ENCODE results near the gene OXNAD1. TPM values are rescaled to one million over a fixed set of nuclear protein-coding genes. Genes with fewer than 3 reads are reported as not detected.

OXNAD1 gene
- total RNA-seq, 5 donors from 2014 or later (not counting 1 experiment from before 2014, with no cell fraction given), result 78.5 to 218 (median 101) TPM

GRCh38 chr3:16300307-16300706 is 35.3 kb downstream of the OXNAD1 start:
- Mint-ChIP-seq H3K4me3 (peak overlapping the region; percentile 85 to 88 (median 88)), H3K4me1 (peaks cover 96 to 98% (median 97%) of the 10 kb centered on the region in 3 donors), H3K36me3 (peaks cover 76% of the 10 kb centered on the region), H3K9me3 (no peaks in the 10 kb centered on the region), H3K27ac (peak overlapping the region; percentile 98 to 99), H3K27me3 (no peaks in the 10 kb centered on the region)
- CTCF ChIA-PET, result interaction anchor here in 1 of 2 donors (0.8 to 5.0 kb wide), 7 partner anchors 9 to 35 kb away, joined by 3 to 49 read pairs (median 9); partner anchors contain the start of gene OXNAD1
- POLR2A ChIA-PET, result interaction anchor here (0.6 to 4.5 kb wide), 8 partner anchors 9 to 36 kb away, joined by 4 to 21 read pairs (median 6); no protein-coding TSS in a partner anchor
- H3K27me3 ChIP-seq (replicated peaks in 1 of 2; ENCODE audit: control insufficient read depth in 2 of 2, extremely low read depth in 1 of 2, insufficient read depth in 2 of 2, low read length in 1 of 2), result no peaks in the 10 kb centered on the region
- peaks cover 66 to 92% of the 10 kb centered on the region in 2 experiments for H3K4me1 ChIP-seq (ENCODE audit: control insufficient read depth in 1 of 2, extremely low read depth in 1 of 2, insufficient read depth in 2 of 2, low read length in 2 of 2)
- peak overlapping the region; percentile 77 for H3K27ac ChIP-seq (ENCODE audit: low read length)
- WGBS (ENCODE audit: insufficient coverage), result no CpG with 5 or more reads among the region's 2 CpGs
- peaks cover 0 to 65% of the 10 kb centered on the region in 2 donors for H3K36me3 ChIP-seq (ENCODE audit: control insufficient read depth in 2 of 2, extremely low read depth in 1 of 2, insufficient read depth in 1 of 2, low read length in 1 of 2)
- H3K9me3 ChIP-seq, result no peaks in the 10 kb centered on the region
- ATAC-seq (replicated peaks in 1 of 4) (peak in 3 of 4 experiments; percentile 5 to 11 (median 10)), DNase-seq (peak in 1 of 35 experiments; percentile 54)
- H3K4me3 ChIP-seq (ENCODE audit: control insufficient read depth in 1 of 2, extremely low read depth in 1 of 2, low read length in 1 of 2), result peak overlapping the region; percentile 35 to 71

GRCh38 chr3:16300881-16301359 is 35.9 kb downstream of the OXNAD1 start:
- Mint-ChIP-seq H3K27me3 (no peaks in the 10 kb centered on the region), H3K4me1 (peaks cover 96 to 98% (median 97%) of the 10 kb centered on the region in 3 donors), H3K36me3 (peaks cover 75% of the 10 kb centered on the region), H3K9me3 (no peaks in the 10 kb centered on the region), H3K4me3 (peak overlapping the region; percentile 85 to 88 (median 88)), H3K27ac (peak overlapping the region; percentile 98 to 99)
- POLR2A ChIA-PET, result interaction anchor here (0.6 to 4.5 kb wide), 10 partner anchors 10 to 37 kb away, joined by 3 to 21 read pairs (median 4); partner anchors contain the start of genes DPH3 (in 1 of the 2) and OXNAD1 (in 1 of the 2)
- Histone ChIP-seq H3K27me3 (replicated peaks in 1 of 2; ENCODE audit: control insufficient read depth in 2 of 2, extremely low read depth in 1 of 2, insufficient read depth in 2 of 2, low read length in 1 of 2) (no peaks in the 10 kb centered on the region), H3K36me3 (ENCODE audit: control insufficient read depth in 2 of 2, extremely low read depth in 1 of 2, insufficient read depth in 1 of 2, low read length in 1 of 2) (peaks cover 0 to 65% of the 10 kb centered on the region in 2 donors), H3K27ac (ENCODE audit: low read length) (peak overlapping the region; percentile 77), H3K4me3 (ENCODE audit: control insufficient read depth in 1 of 2, extremely low read depth in 1 of 2, low read length in 1 of 2) (peak overlapping the region; percentile 35 to 71), H3K9me3 (no peaks in the 10 kb centered on the region), H3K4me1 (ENCODE audit: control insufficient read depth in 1 of 2, extremely low read depth in 1 of 2, insufficient read depth in 2 of 2, low read length in 2 of 2) (peaks cover 70 to 94% of the 10 kb centered on the region in 2 experiments)
- CTCF ChIA-PET, result interaction anchor here (0.8 to 5.0 kb wide), 10 partner anchors 10 to 35 kb away, joined by 3 to 49 read pairs (median 5); partner anchors contain the start of gene OXNAD1 (in 1 of the 2)
- DNase-seq, result peak in 34 of 35 experiments; percentile 37 to 84 (median 59)
- peak; percentile 82 to 89 (median 85) for ATAC-seq (replicated peaks in 1 of 4)
- WGBS (ENCODE audit: insufficient coverage), result 0% methylated on average over 1 of the region's 2 CpGs

GRCh38 chr3:16301507-16301906 is 36.5 kb downstream of the OXNAD1 start:
- peak in 4 of 35 experiments; percentile 43 to 45 (median 44) for DNase-seq
- H3K4me3 ChIP-seq (ENCODE audit: control insufficient read depth in 1 of 2, extremely low read depth in 1 of 2, low read length in 1 of 2), result peak overlapping the region; percentile 35 to 71

GRCh38 chr3:16302082-16302631 is 37.1 kb downstream of the OXNAD1 start:
- DNase-seq, result no peak
- Histone ChIP-seq H3K4me1 (ENCODE audit: control insufficient read depth in 1 of 2, extremely low read depth in 1 of 2, insufficient read depth in 2 of 2, low read length in 2 of 2) (peaks cover 74 to 95% of the 10 kb centered on the region in 2 experiments), H3K36me3 (ENCODE audit: control insufficient read depth in 2 of 2, extremely low read depth in 1 of 2, insufficient read depth in 1 of 2, low read length in 1 of 2) (peaks cover 0 to 69% of the 10 kb centered on the region in 2 donors), H3K27ac (ENCODE audit: low read length) (peak overlapping the region; percentile 77), H3K27me3 (replicated peaks in 1 of 2; ENCODE audit: control insufficient read depth in 2 of 2, extremely low read depth in 1 of 2, insufficient read depth in 2 of 2, low read length in 1 of 2) (no peaks in the 10 kb centered on the region), H3K9me3 (no peaks in the 10 kb centered on the region), H3K4me3 (ENCODE audit: control insufficient read depth in 1 of 2, extremely low read depth in 1 of 2, low read length in 1 of 2) (peak overlapping the region; percentile 35 to 71)
- ATAC-seq (replicated peaks in 1 of 4), result no peak
- Mint-ChIP-seq H3K36me3 (peaks cover 73% of the 10 kb centered on the region), H3K27me3 (no peaks in the 10 kb centered on the region), H3K4me1 (peaks cover 97 to 98% (median 97%) of the 10 kb centered on the region in 3 donors), H3K4me3 (peak overlapping the region; percentile 85 to 88 (median 88)), H3K9me3 (no peaks in the 10 kb centered on the region), H3K27ac (peak overlapping the region; percentile 98 to 99)
- ChIA-PET CTCF (interaction anchor here (1.2 to 5.0 kb wide), 3 partner anchors 11 to 17 kb away, joined by 3 to 49 read pairs (median 14); no protein-coding TSS in a partner anchor), POLR2A (interaction anchor here (0.5 to 4.5 kb wide), 6 partner anchors 11 to 509 kb away, joined by 3 to 21 read pairs (median 3); partner anchors contain the start of genes DPH3 (in 1 of the 2) and OXNAD1 (in 1 of the 2))
- 0% methylated on average over 2 of the region's 6 CpGs for WGBS (ENCODE audit: insufficient coverage)

More at GRCh38 chr3:16301507-16301906, 36.5 kb downstream of the OXNAD1 start:
- peaks cover 71 to 94% of the 10 kb centered on the region in 2 experiments for H3K4me1 ChIP-seq (ENCODE audit: control insufficient read depth in 1 of 2, extremely low read depth in 1 of 2, insufficient read depth in 2 of 2, low read length in 2 of 2)
- peak overlapping the region; percentile 77 for H3K27ac ChIP-seq (ENCODE audit: low read length)
- CTCF ChIA-PET, result interaction anchor here (0.8 to 5.0 kb wide), 9 partner anchors 10 to 36 kb away, joined by 3 to 49 read pairs (median 6); partner anchors contain the start of gene OXNAD1 (in 1 of the 2)
- POLR2A ChIA-PET, result interaction anchor here (1.1 to 4.5 kb wide), 8 partner anchors 11 to 36 kb away, joined by 3 to 21 read pairs (median 4); partner anchors contain the start of genes DPH3 (in 1 of the 2) and OXNAD1 (in 1 of the 2)
- Mint-ChIP-seq H3K4me3 (peak overlapping the region; percentile 85 to 88 (median 88)), H3K4me1 (peaks cover 96 to 98% (median 97%) of the 10 kb centered on the region in 3 donors), H3K27me3 (no peaks in the 10 kb centered on the region), H3K27ac (peak overlapping the region; percentile 98 to 99), H3K9me3 (no peaks in the 10 kb centered on the region), H3K36me3 (peaks cover 73% of the 10 kb centered on the region)
- no peaks in the 10 kb centered on the region for H3K9me3 ChIP-seq
- H3K27me3 ChIP-seq (replicated peaks in 1 of 2; ENCODE audit: control insufficient read depth in 2 of 2, extremely low read depth in 1 of 2, insufficient read depth in 2 of 2, low read length in 1 of 2), result no peaks in the 10 kb centered on the region
- peaks cover 0 to 68% of the 10 kb centered on the region in 2 donors for H3K36me3 ChIP-seq (ENCODE audit: control insufficient read depth in 2 of 2, extremely low read depth in 1 of 2, insufficient read depth in 1 of 2, low read length in 1 of 2)
- no CpG with 5 or more reads among the region's 6 CpGs for WGBS (ENCODE audit: insufficient coverage)
- ATAC-seq (replicated peaks in 1 of 4), result peak; percentile 9 to 46 (median 38)

GRCh38 chr3:16303037-16303575 is 38.1 kb downstream of the OXNAD1 start:
- no peak for DNase-seq
- no peaks in the 10 kb centered on the region for H3K9me3 Mint-ChIP-seq
- H3K27ac ChIP-seq (ENCODE audit: low read length), result peak overlapping the region; percentile 77
- peaks cover 72% of the 10 kb centered on the region for H3K36me3 Mint-ChIP-seq
- no peaks in the 10 kb centered on the region for H3K27me3 Mint-ChIP-seq
- no peaks in the 10 kb centered on the region for H3K27me3 ChIP-seq (replicated peaks in 1 of 2; ENCODE audit: control insufficient read depth in 2 of 2, extremely low read depth in 1 of 2, insufficient read depth in 2 of 2, low read length in 1 of 2)
- 33% methylated on average over 1 of the region's 2 CpGs for WGBS (ENCODE audit: insufficient coverage)
- peak overlapping the region; percentile 98 to 99 for H3K27ac Mint-ChIP-seq
- peaks cover 0 to 72% of the 10 kb centered on the region in 2 donors for H3K36me3 ChIP-seq (ENCODE audit: control insufficient read depth in 2 of 2, extremely low read depth in 1 of 2, insufficient read depth in 1 of 2, low read length in 1 of 2)
- CTCF ChIA-PET, result interaction anchor here (0.6 to 5.0 kb wide), 7 partner anchors 8 to 38 kb away, joined by 3 to 49 read pairs (median 3); partner anchors contain the start of gene OXNAD1 (in 1 of the 2)
- no peaks in the 10 kb centered on the region for H3K9me3 ChIP-seq
- POLR2A ChIA-PET, result interaction anchor here (0.9 to 4.5 kb wide), 5 partner anchors 9 to 16 kb away, joined by 3 to 21 read pairs (median 4); no protein-coding TSS in a partner anchor
- peak overlapping the region; percentile 85 to 88 (median 88) for H3K4me3 Mint-ChIP-seq
- no peak for ATAC-seq (replicated peaks in 1 of 4)
- H3K4me1 Mint-ChIP-seq, result peaks cover 97 to 98% (median 97%) of the 10 kb centered on the region in 3 donors
- peak overlapping the region; percentile 35 to 71 for H3K4me3 ChIP-seq (ENCODE audit: control insufficient read depth in 1 of 2, extremely low read depth in 1 of 2, low read length in 1 of 2)
- H3K4me1 ChIP-seq (ENCODE audit: control insufficient read depth in 1 of 2, extremely low read depth in 1 of 2, insufficient read depth in 2 of 2, low read length in 2 of 2), result peaks cover 75 to 95% of the 10 kb centered on the region in 2 experiments

Data from T-cell (primary cell).